CD4-positive, CD25-positive, alpha-beta regulatory T cell (primary cell): ENCODE measurements around the gene ERMP1. TPM values are rescaled to one million over a fixed set of nuclear protein-coding genes. Genes with fewer than 3 reads are reported as not detected.
A peak's percentile ranks its signal among the peaks of the same experiment; 100 is the strongest.

Experiments
- ATAC-seq, 2 donors: fragments of 150-1000 bp; cut with Tn5 transposase; one replicate each; pipeline ENCODE4 v1.10.0; 2021; ENCODE audit warnings: low read depth in 2 of 2, moderate number of reproducible peaks in 2 of 2, moderate library complexity in 1 of 2
- DNase-seq, 3 donors: peaks; one replicate each; pipeline versions ENCODE4 v3.0.0 to v3.0.0-alpha.2; 2012 to 2022; ENCODE audit warnings: mixed read lengths in 1 of 3
- H3K27ac ChIP-seq: one replicate; pipeline ENCODE4 v1.7.0; 2013; ENCODE audit warnings: mild to moderate bottlenecking, low read length; ENCODE audit not compliant: insufficient read depth, poor library complexity, severe bottlenecking
- H3K27me3 ChIP-seq: one replicate; pipeline ENCODE4 v1.7.0; 2013; ENCODE audit warnings: low read length; ENCODE audit not compliant: control insufficient read depth, insufficient read depth
- H3K36me3 ChIP-seq: one replicate; pipeline ENCODE4 v1.7.0; 2013; ENCODE audit warnings: mild to moderate bottlenecking, low read length, moderate library complexity; ENCODE audit not compliant: control insufficient read depth, insufficient read depth
- H3K4me1 ChIP-seq: 2 replicates; pipeline ENCODE4 v1.7.0; 2013; ENCODE audit warnings: mild to moderate bottlenecking, low read length; ENCODE audit not compliant: insufficient read depth, control insufficient read depth, poor library complexity, severe bottlenecking
- H3K4me3 ChIP-seq: one replicate; pipeline ENCODE4 v1.7.0; 2013; ENCODE audit warnings: low read depth, mild to moderate bottlenecking, low read length, moderate library complexity
- H3K9me3 ChIP-seq, 2 experiments: 1 replicate in 1 of 2; 2 replicates in 1 of 2; pipeline ENCODE4 v1.7.0; 2013; ENCODE audit warnings: low read length in 2 of 2, mild to moderate bottlenecking in 1 of 2, moderate library complexity in 1 of 2; ENCODE audit not compliant: control insufficient read depth in 2 of 2
- H3K27ac Mint-ChIP-seq, 3 donors: one replicate each; pipeline ENCODE4 v1.8.0; 2020 to 2022; ENCODE audit warnings: mild to moderate bottlenecking in 3 of 3, mixed read lengths in 3 of 3, moderate library complexity in 2 of 3
- H3K27me3 Mint-ChIP-seq: one replicate; pipeline ENCODE4 v1.8.0; 2022; ENCODE audit warnings: mild to moderate bottlenecking, mixed read lengths
- H3K36me3 Mint-ChIP-seq: one replicate; pipeline ENCODE4 v1.8.0; 2020; ENCODE audit warnings: mixed read lengths
- H3K4me1 Mint-ChIP-seq, 4 donors: one replicate each; pipeline ENCODE4 v1.8.0; 2020 to 2022; ENCODE audit warnings: mixed read lengths in 4 of 4, mild to moderate bottlenecking in 1 of 4
- H3K4me3 Mint-ChIP-seq, 4 donors: one replicate each; pipeline ENCODE4 v1.8.0; 2020 to 2022; ENCODE audit warnings: mild to moderate bottlenecking in 4 of 4, mixed read lengths in 4 of 4, moderate library complexity in 3 of 4
- H3K9me3 Mint-ChIP-seq, 7 donors: one replicate each; pipeline ENCODE4 v1.8.0; 2020 to 2022; ENCODE audit warnings: mixed read lengths in 7 of 7, mild to moderate bottlenecking in 3 of 7, moderate library complexity in 2 of 7
- polyA plus RNA-seq, 4 donors: library from polyadenylated mRNA; unstranded; fragments of 300-500 nt; fragmentation: Illumina TruSeq; gene quantifications; one replicate each; pipeline ENCODE4 v1.2.3, GENCODE V29; 2021
- total RNA-seq: library from RNA; stranded (reverse); gene quantifications from one replicate; pipeline ENCODE4 v1.2.3, GENCODE V29; 2022

The ERMP1 gene
- total and polyA plus RNA-seq, 5 donors from 2014 or later = 5.3 to 10.0 (median 8.1) TPM

- Mint-ChIP-seq H3K36me3 (no peaks in the 10 kb centered on the region), H3K4me1 (peaks cover 12 to 50% (median 40%) of the 10 kb centered on the region in 4 donors), H3K27me3 (peaks cover 5% of the 10 kb centered on the region), H3K27ac (peak overlapping the region; percentile 83 to 92 (median 88)), H3K9me3 (no peaks in the 10 kb centered on the region), H3K4me3 (peak overlapping the region; percentile 91 to 99 (median 95))
- peak; percentile 2 to 16 for ATAC-seq
- Histone ChIP-seq H3K27me3 (no peaks in the 10 kb centered on the region), H3K27ac (peak overlapping the region; percentile 49), H3K36me3 (peaks cover 3% of the 10 kb centered on the region), H3K9me3 (no peaks in the 10 kb centered on the region), H3K4me3 (peak overlapping the region; percentile 82), H3K4me1 (peaks cover 27% of the 10 kb centered on the region)
- peak in 2 of 3 donors; percentile 33 to 60 for DNase-seq
Measured at GRCh38 chr9:5832071-5832537, 813 bp downstream of the ERMP1 start.

GRCh38 chr9:5825895-5826622 is 6.9 kb downstream of the ERMP1 start:
- Mint-ChIP-seq H3K4me1 (peaks cover 11 to 39% (median 26%) of the 10 kb centered on the region in 4 donors), H3K27ac (no peak overlapping the region), H3K27me3 (no peaks in the 10 kb centered on the region), H3K36me3 (peaks cover 23% of the 10 kb centered on the region), H3K9me3 (no peaks in the 10 kb centered on the region), H3K4me3 (no peak overlapping the region)
- Histone ChIP-seq H3K27me3 (no peaks in the 10 kb centered on the region), H3K36me3 (peaks cover 25% of the 10 kb centered on the region), H3K9me3 (no peaks in the 10 kb centered on the region), H3K27ac (no peak overlapping the region), H3K4me3 (no peak overlapping the region), H3K4me1 (peaks cover 9% of the 10 kb centered on the region)
- DNase-seq (no peak), ATAC-seq (no peak)

GRCh38 chr9:5825223-5825622 is 7.7 kb downstream of the ERMP1 start:
- DNase-seq (no peak), ATAC-seq (no peak)
- Mint-ChIP-seq H3K4me3 (no peak overlapping the region), H3K27me3 (no peaks in the 10 kb centered on the region), H3K9me3 (no peaks in the 10 kb centered on the region), H3K36me3 (peaks cover 23% of the 10 kb centered on the region), H3K27ac (peak overlapping the region in 1 of 3 donors; percentile 39), H3K4me1 (peaks cover 17 to 32% (median 20%) of the 10 kb centered on the region in 4 donors)
- Histone ChIP-seq H3K9me3 (no peaks in the 10 kb centered on the region), H3K27ac (no peak overlapping the region), H3K27me3 (no peaks in the 10 kb centered on the region), H3K4me1 (peaks cover under 1% of the 10 kb centered on the region), H3K4me3 (no peak overlapping the region), H3K36me3 (peaks cover 25% of the 10 kb centered on the region)

GRCh38 chr9:5820425-5820824 is 12.5 kb downstream of the ERMP1 start:
- no peaks in the 10 kb centered on the region for H3K27me3 Mint-ChIP-seq
- H3K4me1 ChIP-seq = no peaks in the 10 kb centered on the region
- ATAC-seq = no peak
- H3K27me3 ChIP-seq = no peaks in the 10 kb centered on the region
- H3K9me3 Mint-ChIP-seq = no peaks in the 10 kb centered on the region
- DNase-seq = no peak
- H3K27ac ChIP-seq = no peak overlapping the region
- H3K9me3 ChIP-seq = no peaks in the 10 kb centered on the region
- H3K27ac Mint-ChIP-seq = no peak overlapping the region
- no peak overlapping the region for H3K4me3 Mint-ChIP-seq
- peaks cover 5 to 12% (median 11%) of the 10 kb centered on the region in 4 donors for H3K4me1 Mint-ChIP-seq
- H3K36me3 ChIP-seq = peaks cover 20% of the 10 kb centered on the region
- H3K36me3 Mint-ChIP-seq = peaks cover 40% of the 10 kb centered on the region
- no peak overlapping the region for H3K4me3 ChIP-seq

- H3K36me3 ChIP-seq = peaks cover 22% of the 10 kb centered on the region
Measured at GRCh38 chr9:5819174-5819573, 13.7 kb downstream of the ERMP1 start.

GRCh38 chr9:5818424-5819142 is 14.3 kb downstream of the ERMP1 start:
- H3K27ac ChIP-seq = no peak overlapping the region
- no peaks in the 10 kb centered on the region for H3K9me3 ChIP-seq
- Mint-ChIP-seq H3K9me3 (no peaks in the 10 kb centered on the region), H3K4me1 (peaks cover 2 to 18% (median 10%) of the 10 kb centered on the region in 4 donors), H3K36me3 (peaks cover 34% of the 10 kb centered on the region), H3K27me3 (no peaks in the 10 kb centered on the region), H3K27ac (no peak overlapping the region), H3K4me3 (no peak overlapping the region)
- H3K36me3 ChIP-seq = peaks cover 21% of the 10 kb centered on the region
- ATAC-seq (no peak), DNase-seq (no peak)
- H3K27me3 ChIP-seq = no peaks in the 10 kb centered on the region
- no peaks in the 10 kb centered on the region for H3K4me1 ChIP-seq
- no peak overlapping the region for H3K4me3 ChIP-seq

More at GRCh38 chr9:5819174-5819573, 13.7 kb downstream of the ERMP1 start:
- H3K27me3 ChIP-seq = no peaks in the 10 kb centered on the region
- no peak overlapping the region for H3K4me3 ChIP-seq
- ATAC-seq (no peak), DNase-seq (no peak)
- Mint-ChIP-seq H3K27ac (no peak overlapping the region), H3K9me3 (no peaks in the 10 kb centered on the region), H3K4me3 (no peak overlapping the region), H3K27me3 (no peaks in the 10 kb centered on the region), H3K36me3 (peaks cover 31% of the 10 kb centered on the region), H3K4me1 (peaks cover 2 to 18% (median 12%) of the 10 kb centered on the region in 4 donors)
- no peaks in the 10 kb centered on the region for H3K9me3 ChIP-seq
- H3K4me1 ChIP-seq = no peaks in the 10 kb centered on the region
- no peak overlapping the region for H3K27ac ChIP-seq

GRCh38 chr9:5817862-5818261 is 15.1 kb downstream of the ERMP1 start:
- H3K4me3 ChIP-seq = no peak overlapping the region
- no peaks in the 10 kb centered on the region for H3K9me3 ChIP-seq
- no peaks in the 10 kb centered on the region for H3K9me3 Mint-ChIP-seq
- H3K4me1 Mint-ChIP-seq = peaks cover 2 to 18% (median 10%) of the 10 kb centered on the region in 4 donors
- H3K27me3 Mint-ChIP-seq = no peaks in the 10 kb centered on the region
- H3K36me3 ChIP-seq = peaks cover 16% of the 10 kb centered on the region
- no peak overlapping the region for H3K4me3 Mint-ChIP-seq
- H3K27ac Mint-ChIP-seq = peak overlapping the region in 1 of 3 donors; percentile 49
- DNase-seq = no peak
- peaks cover 34% of the 10 kb centered on the region for H3K36me3 Mint-ChIP-seq
- no peak overlapping the region for H3K27ac ChIP-seq
- H3K27me3 ChIP-seq = no peaks in the 10 kb centered on the region
- no peak for ATAC-seq
- no peaks in the 10 kb centered on the region for H3K4me1 ChIP-seq
